ENCODE data around the gene ARHGAP18. TPM values are rescaled to one million over a fixed set of nuclear protein-coding genes. Genes with fewer than 3 reads are reported as not detected.

Gene ARHGAP18
- total RNA-seq, 4 donors from 2014 or later: 5.2 to 15.9 (median 7.4) TPM

DNA sequence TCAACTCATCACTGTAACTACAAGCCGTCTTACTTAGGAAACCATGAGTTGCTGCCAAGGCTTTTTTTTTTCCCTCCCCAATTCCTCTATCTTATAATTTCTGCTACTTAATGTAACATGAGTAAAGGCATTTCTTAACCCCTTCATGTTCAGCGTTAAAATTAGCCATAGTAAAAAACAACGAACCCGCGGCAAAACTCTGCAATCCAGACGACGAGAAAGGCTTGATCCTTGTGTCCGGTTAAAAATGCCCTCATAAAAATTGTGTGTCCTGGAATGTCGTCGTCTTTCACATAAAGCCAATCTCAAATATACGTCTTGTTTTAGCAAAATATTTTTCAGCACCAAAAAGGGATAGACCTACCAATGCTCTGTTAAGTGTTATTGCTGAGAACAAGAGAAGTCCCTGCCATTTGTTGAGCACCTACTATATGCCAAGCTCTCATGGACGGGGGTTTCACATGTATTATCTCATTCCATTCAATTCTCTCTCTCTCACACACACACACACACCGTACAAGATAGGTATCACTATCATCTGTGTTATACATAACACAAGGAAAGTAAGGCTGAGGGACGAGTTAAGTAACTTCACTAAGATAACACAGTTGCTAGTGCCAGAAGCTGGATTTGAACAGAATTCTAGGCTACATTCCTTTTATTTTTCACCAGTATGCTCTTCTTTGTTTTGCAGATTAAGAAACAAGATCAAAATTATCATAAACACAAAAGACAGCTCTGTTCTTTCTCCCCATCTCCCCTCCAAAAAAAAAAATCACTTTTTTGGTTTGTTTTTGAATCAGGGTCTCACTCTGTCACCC lies 683 bp upstream of the ARHGAP18 start:
- intact Hi-C loops (cut with DNase I): no loop called here

DNA sequence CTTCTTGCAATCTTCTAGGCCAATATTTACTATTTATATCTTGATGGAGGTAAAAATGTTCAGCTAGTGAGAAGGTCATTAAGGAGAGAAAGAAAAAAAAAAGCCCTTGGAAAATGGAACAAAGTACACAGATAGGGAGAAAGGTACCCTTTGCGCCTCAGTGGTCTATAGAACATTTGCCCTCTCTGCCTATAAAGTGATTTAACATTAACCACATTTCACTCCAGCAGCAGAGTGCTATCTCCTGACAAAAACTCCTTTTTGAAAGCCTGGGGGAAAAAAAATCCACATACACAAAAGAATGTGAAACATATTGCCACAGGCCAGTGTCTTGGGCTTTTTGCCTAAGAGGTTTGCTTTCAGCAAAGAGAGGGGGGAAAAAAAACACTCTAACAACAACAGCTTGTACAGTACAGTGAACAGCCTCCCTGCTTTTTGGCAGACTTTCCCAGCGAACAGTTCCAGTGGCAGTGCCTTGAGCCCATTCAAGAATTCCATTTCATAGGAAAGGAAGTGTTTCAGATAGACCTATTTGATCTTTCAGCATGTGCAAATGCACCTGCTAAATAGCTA lies 695 bp downstream of the ARHGAP18 start:
- Histone ChIP-seq H3K9me3 (no peaks in the 10 kb centered on the region), H3K27me3 (no peaks in the 10 kb centered on the region), H3K4me1 (peaks cover 0 to 31% (median 23%) of the 10 kb centered on the region in 4 donors), H3K27ac (replicated peaks in 1 of 4) (peak overlapping the region; percentile 64 to 80 (median 68)), H3K4me3 (peak overlapping the region; percentile 51 to 67 (median 56)), H3K36me3 (no peaks in the 10 kb centered on the region)
- TF ChIP-seq, protein P1, sequence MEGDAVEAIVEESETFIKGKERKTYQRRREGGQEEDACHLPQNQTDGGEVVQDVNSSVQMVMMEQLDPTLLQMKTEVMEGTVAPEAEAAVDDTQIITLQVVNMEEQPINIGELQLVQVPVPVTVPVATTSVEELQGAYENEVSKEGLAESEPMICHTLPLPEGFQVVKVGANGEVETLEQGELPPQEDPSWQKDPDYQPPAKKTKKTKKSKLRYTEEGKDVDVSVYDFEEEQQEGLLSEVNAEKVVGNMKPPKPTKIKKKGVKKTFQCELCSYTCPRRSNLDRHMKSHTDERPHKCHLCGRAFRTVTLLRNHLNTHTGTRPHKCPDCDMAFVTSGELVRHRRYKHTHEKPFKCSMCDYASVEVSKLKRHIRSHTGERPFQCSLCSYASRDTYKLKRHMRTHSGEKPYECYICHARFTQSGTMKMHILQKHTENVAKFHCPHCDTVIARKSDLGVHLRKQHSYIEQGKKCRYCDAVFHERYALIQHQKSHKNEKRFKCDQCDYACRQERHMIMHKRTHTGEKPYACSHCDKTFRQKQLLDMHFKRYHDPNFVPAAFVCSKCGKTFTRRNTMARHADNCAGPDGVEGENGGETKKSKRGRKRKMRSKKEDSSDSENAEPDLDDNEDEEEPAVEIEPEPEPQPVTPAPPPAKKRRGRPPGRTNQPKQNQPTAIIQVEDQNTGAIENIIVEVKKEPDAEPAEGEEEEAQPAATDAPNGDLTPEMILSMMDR (IDR thresholded peaks at IDR 0.05): no peak
- TF ChIP-seq POLR2AphosphoS5 (IDR thresholded peaks at IDR 0.05) (no peak), POLR2A (IDR thresholded peaks at IDR 0.05; ENCODE audit: low read depth) (no peak), EP300 (IDR thresholded peaks at IDR 0.05) (no peak)
- no peak for DNase-seq (ENCODE audit: extremely low spot score)
- WGBS: 53% methylated on average over 2 of the region's 2 CpGs
- intact Hi-C loops (cut with DNase I): no loop called here

More for the DNA sequence above, 683 bp upstream of the ARHGAP18 start:
- no peak for DNase-seq (ENCODE audit: extremely low spot score)
- Histone ChIP-seq H3K4me1 (peaks cover 0 to 31% (median 23%) of the 10 kb centered on the region in 4 donors), H3K27ac (replicated peaks in 1 of 4) (peak overlapping the region; percentile 64 to 80 (median 68)), H3K9me3 (no peaks in the 10 kb centered on the region), H3K27me3 (no peaks in the 10 kb centered on the region), H3K4me3 (peak overlapping the region; percentile 51 to 67 (median 56)), H3K36me3 (no peaks in the 10 kb centered on the region)
- TF ChIP-seq EP300 (IDR thresholded peaks at IDR 0.05) (no peak), POLR2AphosphoS5 (IDR thresholded peaks at IDR 0.05) (no peak), POLR2A (IDR thresholded peaks at IDR 0.05; ENCODE audit: low read depth) (no peak)
- WGBS: 27% methylated on average over 14 of the region's 14 CpGs

DNA sequence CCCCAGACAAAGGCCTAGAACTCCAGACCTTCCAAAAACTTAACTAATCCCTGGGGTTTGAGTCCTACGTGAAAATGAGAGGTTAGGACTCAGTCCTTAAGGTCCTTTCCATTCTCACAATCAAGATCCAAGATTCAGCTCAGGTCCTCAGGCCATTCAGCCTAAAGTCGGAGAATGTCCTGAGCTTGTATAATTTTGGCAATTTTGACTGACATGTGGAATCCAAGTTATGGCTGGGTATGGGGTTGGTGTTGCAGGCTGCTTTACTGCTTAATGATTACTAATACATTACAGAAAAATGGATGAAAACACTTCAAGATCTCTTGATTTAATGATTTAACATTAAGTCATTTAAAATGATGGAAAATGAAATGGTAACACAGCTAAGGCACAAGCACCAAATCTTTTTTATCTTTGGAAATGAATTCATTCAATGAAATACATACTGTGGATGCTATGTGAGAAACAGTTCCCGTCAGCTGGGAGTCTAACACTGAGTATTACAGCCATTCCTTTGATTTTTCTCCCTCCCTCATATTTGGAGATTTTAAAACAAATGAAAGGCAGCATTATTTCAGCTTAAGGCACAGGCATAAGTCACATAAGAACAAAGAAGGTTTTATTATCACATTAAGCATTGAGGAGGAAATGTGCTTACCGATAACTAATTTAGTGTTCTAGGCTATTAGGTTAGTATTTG lies 1.3 kb downstream of the ARHGAP18 start:
- no peaks in the 10 kb centered on the region for H3K27me3 ChIP-seq
- no peaks in the 10 kb centered on the region for H3K9me3 ChIP-seq
- no peak for TF ChIP-seq EP300 (IDR thresholded peaks at IDR 0.05)
- no peak for TF ChIP-seq POLR2A (IDR thresholded peaks at IDR 0.05; ENCODE audit: low read depth)
- TF ChIP-seq POLR2AphosphoS5 (IDR thresholded peaks at IDR 0.05): no peak
- TF ChIP-seq, protein P1 (IDR thresholded peaks at IDR 0.05): no peak
- WGBS: 58% methylated on average over 4 of the region's 4 CpGs
- DNase-seq (ENCODE audit: extremely low spot score): no peak
- intact Hi-C loops (cut with DNase I): no loop called here
- H3K36me3 ChIP-seq: no peaks in the 10 kb centered on the region
- H3K4me3 ChIP-seq: peak overlapping the region; percentile 51 to 67 (median 56)
- peak overlapping the region in 3 of 4 donors; percentile 67 to 80 (median 69) for H3K27ac ChIP-seq (replicated peaks in 1 of 4)
- peaks cover 0 to 26% (median 22%) of the 10 kb centered on the region in 4 donors for H3K4me1 ChIP-seq

DNA sequence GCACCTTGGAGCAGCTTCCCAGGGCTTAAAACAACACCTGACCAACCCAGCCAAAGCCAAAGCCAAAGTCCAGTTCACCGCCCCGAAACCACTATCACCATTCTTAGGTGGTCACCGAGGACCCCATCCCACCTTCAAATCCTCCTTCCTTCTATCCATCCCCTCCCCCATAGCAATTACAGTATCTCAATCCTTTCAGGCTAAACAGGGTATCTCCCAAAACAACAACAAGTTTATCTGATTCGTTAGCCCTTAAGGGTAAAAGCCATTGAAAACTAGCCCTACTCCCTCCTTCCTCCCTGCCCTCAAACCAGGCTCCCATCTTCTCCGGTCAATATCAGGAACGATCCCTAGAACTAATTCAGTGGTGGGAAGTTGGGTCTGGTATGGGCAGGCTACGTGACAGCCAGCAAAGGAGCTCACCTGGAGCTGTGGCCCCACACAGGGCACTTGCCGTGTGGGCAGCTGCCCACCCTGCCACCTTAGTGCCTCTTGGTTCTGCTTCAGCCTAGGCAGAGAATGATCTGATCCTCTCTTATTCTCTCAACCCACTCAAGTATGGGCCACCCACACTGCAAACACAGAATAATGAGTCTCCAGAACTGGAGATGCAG lies 2.0 kb downstream of the ARHGAP18 start:
- Histone ChIP-seq H3K4me3 (peak overlapping the region; percentile 51 to 67 (median 56)), H3K36me3 (no peaks in the 10 kb centered on the region), H3K4me1 (peaks cover 0 to 26% (median 22%) of the 10 kb centered on the region in 4 donors), H3K27me3 (no peaks in the 10 kb centered on the region), H3K27ac (replicated peaks in 1 of 4) (no peak overlapping the region), H3K9me3 (no peaks in the 10 kb centered on the region)
- TF ChIP-seq POLR2AphosphoS5 (IDR thresholded peaks at IDR 0.05): no peak
- no peak for TF ChIP-seq EP300 (IDR thresholded peaks at IDR 0.05)
- TF ChIP-seq, protein P1 (IDR thresholded peaks at IDR 0.05): no peak
- TF ChIP-seq POLR2A (IDR thresholded peaks at IDR 0.05; ENCODE audit: low read depth): no peak
- DNase-seq (ENCODE audit: extremely low spot score): no peak
- intact Hi-C loops (cut with DNase I): no loop called here
- 87% methylated on average over 8 of the region's 8 CpGs for WGBS

Data from esophagus muscularis mucosa (tissue), 4 donors.